Cardiac fibroblast (primary cell): ENCODE measurements around the gene RPL15.

ENCODE experiments used
- DNase-seq, 2 donors: peaks; one replicate each; pipeline versions ENCODE4 v3.0.0 to v3.0.0-alpha.2; 2010; ENCODE audit warnings: low read depth in 2 of 2
- H3K4me3 ChIP-seq, 2 donors: replicated peaks in 1 of 2; 1 replicate in 1 of 2; 2 replicates in 1 of 2; pipeline ENCODE4 v1.5.1; 2011; ENCODE audit warnings: low read depth in 2 of 2, low read length in 2 of 2, mild to moderate bottlenecking in 2 of 2, moderate library complexity in 1 of 2
- TF ChIP-seq, protein P1 (sequence below): IDR thresholded peaks from one replicate; pipeline ENCODE4 v1.5.1; 2011; ENCODE audit warnings: low read depth, mild to moderate bottlenecking, low read length, inconsistent platforms

The RPL15 gene

DNA sequence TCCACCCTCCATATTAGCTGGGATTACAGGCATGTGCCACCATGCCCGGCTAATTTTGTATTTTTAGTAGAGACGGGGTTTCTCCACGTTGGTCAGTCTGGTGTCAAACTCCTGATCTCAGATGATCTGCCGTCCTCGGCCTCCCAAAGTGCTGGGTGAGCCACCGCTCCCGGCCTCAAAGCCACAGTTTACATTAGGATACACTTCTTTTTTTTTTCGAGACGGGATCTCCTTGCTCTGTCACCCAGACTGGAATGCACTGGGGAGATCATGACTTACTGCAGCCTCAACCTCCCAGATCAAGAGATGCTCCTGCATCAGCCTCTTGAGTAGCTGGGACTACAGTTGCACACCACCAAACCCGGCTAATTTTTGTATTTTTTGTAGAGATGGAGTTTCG is 25.6 kb downstream of the RPL15 start:
- no peak overlapping the region for H3K4me3 ChIP-seq
- TF ChIP-seq, protein P1, sequence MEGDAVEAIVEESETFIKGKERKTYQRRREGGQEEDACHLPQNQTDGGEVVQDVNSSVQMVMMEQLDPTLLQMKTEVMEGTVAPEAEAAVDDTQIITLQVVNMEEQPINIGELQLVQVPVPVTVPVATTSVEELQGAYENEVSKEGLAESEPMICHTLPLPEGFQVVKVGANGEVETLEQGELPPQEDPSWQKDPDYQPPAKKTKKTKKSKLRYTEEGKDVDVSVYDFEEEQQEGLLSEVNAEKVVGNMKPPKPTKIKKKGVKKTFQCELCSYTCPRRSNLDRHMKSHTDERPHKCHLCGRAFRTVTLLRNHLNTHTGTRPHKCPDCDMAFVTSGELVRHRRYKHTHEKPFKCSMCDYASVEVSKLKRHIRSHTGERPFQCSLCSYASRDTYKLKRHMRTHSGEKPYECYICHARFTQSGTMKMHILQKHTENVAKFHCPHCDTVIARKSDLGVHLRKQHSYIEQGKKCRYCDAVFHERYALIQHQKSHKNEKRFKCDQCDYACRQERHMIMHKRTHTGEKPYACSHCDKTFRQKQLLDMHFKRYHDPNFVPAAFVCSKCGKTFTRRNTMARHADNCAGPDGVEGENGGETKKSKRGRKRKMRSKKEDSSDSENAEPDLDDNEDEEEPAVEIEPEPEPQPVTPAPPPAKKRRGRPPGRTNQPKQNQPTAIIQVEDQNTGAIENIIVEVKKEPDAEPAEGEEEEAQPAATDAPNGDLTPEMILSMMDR: no peak
- no peak for DNase-seq

DNA sequence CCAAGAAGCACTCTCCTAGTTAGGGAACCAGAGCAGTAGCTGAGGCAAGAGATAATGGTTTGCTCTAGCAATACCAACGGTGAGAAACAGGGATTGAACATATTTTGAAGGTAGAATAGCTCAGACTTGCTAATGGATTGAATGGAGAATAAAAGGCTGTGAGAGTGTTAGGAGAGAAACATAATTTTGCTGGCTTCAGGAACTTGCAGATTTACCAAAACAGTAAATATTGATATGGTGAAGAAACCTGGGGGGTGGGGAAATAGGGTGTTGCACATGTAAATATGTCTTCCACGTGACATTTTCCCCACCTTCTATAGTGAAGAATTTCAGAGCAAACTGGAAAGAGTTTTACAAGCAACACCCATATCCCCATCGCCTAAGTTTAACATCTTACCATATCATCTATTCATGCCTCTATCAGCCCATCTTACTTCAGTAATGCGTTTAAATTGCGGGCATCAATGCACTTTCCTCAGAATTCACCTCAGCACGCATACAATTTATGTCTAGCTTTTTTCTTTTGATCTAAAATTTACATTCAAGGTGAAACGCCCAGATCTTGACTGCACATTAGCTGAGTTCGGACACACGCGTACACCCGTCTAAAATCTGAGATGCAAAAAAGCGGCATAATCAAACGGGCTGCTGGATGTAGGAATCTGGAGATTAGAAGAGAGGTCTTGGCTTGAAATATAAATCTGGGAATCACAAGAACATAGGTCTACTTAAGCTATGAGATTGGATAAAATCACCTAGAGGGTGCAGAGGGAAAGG is 27.3 kb downstream of the RPL15 start:
- DNase-seq: no peak
- H3K4me3 ChIP-seq: peak overlapping the region; percentile 74 to 79
- TF ChIP-seq, protein P1: no peak

DNA sequence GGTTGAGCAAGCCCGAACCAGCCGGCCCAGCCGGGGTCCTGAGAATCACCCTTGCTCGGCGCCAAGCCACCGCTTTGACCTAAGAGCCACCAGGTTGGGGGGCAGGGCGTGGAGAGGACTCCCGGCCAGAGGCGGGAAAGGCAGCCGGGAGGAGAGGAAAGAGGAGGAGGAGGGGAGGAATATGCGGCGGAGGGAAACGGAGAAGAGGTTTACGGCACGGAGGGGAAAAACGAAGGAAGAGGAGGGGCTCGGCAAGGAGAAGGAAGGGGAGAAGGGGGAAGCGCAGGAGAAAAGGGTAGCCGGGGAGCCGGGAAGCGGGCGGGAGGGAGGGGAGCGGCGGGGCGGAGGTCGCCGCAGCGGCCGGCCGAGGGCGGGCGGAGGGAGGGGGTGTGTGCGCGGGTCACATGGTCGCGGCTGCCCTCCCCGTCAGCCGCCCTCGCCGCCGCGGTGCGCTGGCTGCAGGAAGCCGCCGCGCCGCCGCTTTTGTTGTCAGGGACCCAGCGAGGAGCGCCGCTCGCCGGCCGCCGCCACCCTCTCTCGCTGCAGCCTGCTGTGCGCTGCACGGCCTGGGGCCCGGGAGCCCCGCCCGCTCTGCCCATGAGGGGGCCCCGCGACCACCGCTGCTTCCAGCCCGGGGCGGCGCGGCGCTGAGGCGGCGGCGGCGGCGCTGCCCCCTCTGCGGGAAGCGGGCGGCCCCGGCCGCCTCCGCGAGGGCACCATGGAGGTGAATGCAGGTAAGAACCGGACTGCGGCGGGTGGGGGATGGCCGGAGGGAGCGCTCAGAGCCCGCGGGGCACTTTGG is 28.1 kb downstream of the RPL15 start, which contains the start of gene NR1D2:
NR1D2 (plus strand) TSS at position 426 of the 802 bp plus-strand sequence; CDS start at position 719, 293 bp downstream.
- peak within 1 kb of the TSS; percentile 79 to 80 for H3K4me3 ChIP-seq
- TF ChIP-seq, protein P1: no peak
- peak; percentile 71 to 84 for DNase-seq

DNA sequence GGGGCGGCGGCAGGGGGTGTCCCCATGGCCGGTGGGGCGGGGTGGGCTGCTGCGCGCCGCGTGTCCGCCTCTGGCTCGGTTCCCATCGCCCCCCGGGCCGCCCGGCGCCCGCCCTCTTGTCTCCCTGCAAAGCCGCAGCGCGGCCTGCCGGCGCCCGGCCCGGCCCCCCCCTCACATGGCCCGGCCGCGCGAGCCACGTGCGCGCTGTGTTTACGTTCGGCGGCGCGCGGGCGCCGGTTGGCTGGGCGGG is 28.7 kb downstream of the RPL15 start:
- DNase-seq: no peak
- TF ChIP-seq, protein P1: no peak
- peak overlapping the region; percentile 52 to 74 for H3K4me3 ChIP-seq

DNA sequence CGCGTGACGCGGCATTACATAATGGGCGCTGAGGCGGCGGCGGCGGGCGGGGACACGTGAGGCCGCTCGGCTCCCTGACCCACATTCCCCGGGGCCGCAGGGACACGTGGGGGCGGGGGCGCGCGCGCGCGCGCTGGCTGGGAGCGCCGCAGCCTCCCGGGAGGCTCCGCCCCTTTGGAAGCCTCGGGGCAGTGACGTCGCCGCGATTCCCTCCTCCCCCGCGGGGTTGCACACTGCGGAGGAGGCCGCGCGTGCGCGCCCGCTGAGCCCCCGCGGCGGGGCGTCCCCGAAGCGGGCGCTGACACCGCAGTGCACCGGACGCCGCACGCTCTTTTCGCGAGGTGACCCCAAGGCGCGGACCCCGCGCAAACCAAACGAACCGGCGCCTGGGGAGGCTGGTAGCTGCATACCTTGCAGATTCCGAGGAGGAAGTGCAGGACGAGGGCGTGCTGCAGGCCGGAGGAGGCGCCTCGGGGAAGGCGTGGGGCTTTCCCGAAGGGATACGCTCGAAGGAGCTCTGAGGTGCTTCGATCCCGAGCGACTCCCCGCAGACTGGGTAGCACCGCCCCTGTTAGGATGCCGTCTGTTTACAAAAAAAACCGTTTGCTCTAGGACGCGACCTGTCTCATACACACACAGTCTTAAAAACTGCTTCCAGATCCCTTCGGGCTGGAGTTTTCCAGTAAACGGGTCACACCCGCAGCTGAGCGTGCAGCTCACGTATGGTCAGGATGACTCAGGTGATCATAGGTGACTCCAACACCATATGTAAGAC is 29.2 kb downstream of the RPL15 start:
- peak; percentile 97 to 98 for DNase-seq
- peak overlapping the region; percentile 68 to 80 for H3K4me3 ChIP-seq
- TF ChIP-seq, protein P1: no peak

DNA sequence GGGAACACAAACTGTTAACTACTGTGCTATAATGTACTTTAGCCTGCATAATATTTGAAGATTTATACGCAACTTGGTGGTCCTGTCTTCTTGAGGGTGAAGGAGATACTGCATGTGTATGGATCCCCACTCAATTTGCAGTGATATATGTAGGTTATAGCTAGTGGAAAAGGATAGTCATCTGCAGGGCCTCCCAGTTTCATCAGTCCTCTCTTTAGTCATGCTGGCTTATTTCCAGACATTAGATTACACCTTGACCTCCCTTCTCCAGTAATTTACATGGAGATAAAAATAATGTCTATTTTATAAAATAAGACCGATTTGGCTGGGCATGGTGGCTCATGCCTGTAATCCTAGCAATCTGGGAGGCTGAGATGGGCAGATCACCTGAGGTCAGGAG is 31.8 kb downstream of the RPL15 start:
- TF ChIP-seq, protein P1: no peak
- no peak overlapping the region for H3K4me3 ChIP-seq
- DNase-seq: peak in 1 of 2 donors; percentile 55
